Measurements from ENCODE around the gene SPTBN1.

Gene SPTBN1

GRCh38 chr2:54546923-54547720, 91.0 kb downstream of the SPTBN1 start:
- Mint-ChIP-seq H3K27ac (no peak overlapping the region), H3K4me3 (no peak overlapping the region), H3K27me3 (ENCODE audit: low read depth) (peaks cover 4% of the 10 kb centered on the region), H3K36me3 (ENCODE audit: low read depth) (no peaks in the 10 kb centered on the region), H3K4me1 (ENCODE audit: low read depth) (peaks cover 16% of the 10 kb centered on the region), H3K9me3 (no peaks in the 10 kb centered on the region)

GRCh38 chr2:54549430-54549829, 93.3 kb downstream of the SPTBN1 start:
- Mint-ChIP-seq H3K4me1 (ENCODE audit: low read depth) (peaks cover 30% of the 10 kb centered on the region), H3K27ac (no peak overlapping the region), H3K9me3 (no peaks in the 10 kb centered on the region), H3K36me3 (ENCODE audit: low read depth) (no peaks in the 10 kb centered on the region), H3K4me3 (no peak overlapping the region), H3K27me3 (ENCODE audit: low read depth) (peaks cover 4% of the 10 kb centered on the region)

GRCh38 chr2:54549917-54550518, 93.9 kb downstream of the SPTBN1 start:
- Mint-ChIP-seq H3K27ac (no peak overlapping the region), H3K9me3 (no peaks in the 10 kb centered on the region), H3K27me3 (ENCODE audit: low read depth) (peaks cover 4% of the 10 kb centered on the region), H3K4me3 (no peak overlapping the region), H3K36me3 (ENCODE audit: low read depth) (no peaks in the 10 kb centered on the region), H3K4me1 (ENCODE audit: low read depth) (peaks cover 31% of the 10 kb centered on the region)

- Mint-ChIP-seq H3K4me3 (no peak overlapping the region), H3K4me1 (ENCODE audit: low read depth) (peaks cover 37% of the 10 kb centered on the region), H3K9me3 (no peaks in the 10 kb centered on the region), H3K27ac (no peak overlapping the region), H3K36me3 (ENCODE audit: low read depth) (no peaks in the 10 kb centered on the region), H3K27me3 (ENCODE audit: low read depth) (peaks cover 4% of the 10 kb centered on the region)
Observed at GRCh38 chr2:54550547-54550946, 94.4 kb downstream of the SPTBN1 start.

- Mint-ChIP-seq H3K9me3 (no peaks in the 10 kb centered on the region), H3K27me3 (ENCODE audit: low read depth) (peaks cover 4% of the 10 kb centered on the region), H3K4me1 (ENCODE audit: low read depth) (peaks cover 38% of the 10 kb centered on the region), H3K27ac (no peak overlapping the region), H3K36me3 (ENCODE audit: low read depth) (no peaks in the 10 kb centered on the region), H3K4me3 (no peak overlapping the region)
Observed at GRCh38 chr2:54551123-54551756, 95.1 kb downstream of the SPTBN1 start.

- peaks cover 4% of the 10 kb centered on the region for H3K27me3 Mint-ChIP-seq (ENCODE audit: low read depth)
- no peaks in the 10 kb centered on the region for H3K36me3 Mint-ChIP-seq (ENCODE audit: low read depth)
- H3K9me3 Mint-ChIP-seq: no peaks in the 10 kb centered on the region
- H3K4me3 Mint-ChIP-seq: no peak overlapping the region
- no peak overlapping the region for H3K27ac Mint-ChIP-seq
- peaks cover 36% of the 10 kb centered on the region for H3K4me1 Mint-ChIP-seq (ENCODE audit: low read depth)
Observed at GRCh38 chr2:54553075-54553474, 96.9 kb downstream of the SPTBN1 start.

- Mint-ChIP-seq H3K4me3 (no peak overlapping the region), H3K9me3 (no peaks in the 10 kb centered on the region), H3K4me1 (ENCODE audit: low read depth) (peaks cover 36% of the 10 kb centered on the region), H3K27me3 (ENCODE audit: low read depth) (peaks cover 4% of the 10 kb centered on the region), H3K36me3 (ENCODE audit: low read depth) (no peaks in the 10 kb centered on the region), H3K27ac (peak overlapping the region; percentile 22)
Observed at GRCh38 chr2:54553775-54554174, 97.6 kb downstream of the SPTBN1 start.

GRCh38 chr2:54555318-54555837, 99.3 kb downstream of the SPTBN1 start:
- Mint-ChIP-seq H3K4me3 (no peak overlapping the region), H3K36me3 (ENCODE audit: low read depth) (peaks cover 8% of the 10 kb centered on the region), H3K4me1 (ENCODE audit: low read depth) (peaks cover 33% of the 10 kb centered on the region), H3K27me3 (ENCODE audit: low read depth) (no peaks in the 10 kb centered on the region), H3K9me3 (no peaks in the 10 kb centered on the region), H3K27ac (no peak overlapping the region)

GRCh38 chr2:54556621-54557121, 100.5 kb downstream of the SPTBN1 start:
- no peaks in the 10 kb centered on the region for H3K27me3 Mint-ChIP-seq (ENCODE audit: low read depth)
- no peaks in the 10 kb centered on the region for H3K9me3 Mint-ChIP-seq
- peaks cover 39% of the 10 kb centered on the region for H3K4me1 Mint-ChIP-seq (ENCODE audit: low read depth)
- H3K4me3 Mint-ChIP-seq: peak overlapping the region; percentile 81
- no peak overlapping the region for H3K27ac Mint-ChIP-seq
- peaks cover 14% of the 10 kb centered on the region for H3K36me3 Mint-ChIP-seq (ENCODE audit: low read depth)

- Mint-ChIP-seq H3K27ac (peak overlapping the region; percentile 82), H3K36me3 (ENCODE audit: low read depth) (peaks cover 19% of the 10 kb centered on the region), H3K9me3 (no peaks in the 10 kb centered on the region), H3K4me1 (ENCODE audit: low read depth) (peaks cover 42% of the 10 kb centered on the region), H3K27me3 (ENCODE audit: low read depth) (no peaks in the 10 kb centered on the region), H3K4me3 (peak overlapping the region; percentile 81)
Observed at GRCh38 chr2:54557211-54557600, 101.1 kb downstream of the SPTBN1 start.

GRCh38 chr2:54557601-54558187, 101.6 kb downstream of the SPTBN1 start:
- peaks cover 46% of the 10 kb centered on the region for H3K4me1 Mint-ChIP-seq (ENCODE audit: low read depth)
- H3K27ac Mint-ChIP-seq: peak overlapping the region; percentile 82
- no peaks in the 10 kb centered on the region for H3K27me3 Mint-ChIP-seq (ENCODE audit: low read depth)
- H3K9me3 Mint-ChIP-seq: no peaks in the 10 kb centered on the region
- peak overlapping the region; percentile 81 for H3K4me3 Mint-ChIP-seq
- H3K36me3 Mint-ChIP-seq (ENCODE audit: low read depth): peaks cover 21% of the 10 kb centered on the region

- H3K36me3 Mint-ChIP-seq (ENCODE audit: low read depth): peaks cover 24% of the 10 kb centered on the region
- H3K27ac Mint-ChIP-seq: peak overlapping the region; percentile 87
- no peaks in the 10 kb centered on the region for H3K27me3 Mint-ChIP-seq (ENCODE audit: low read depth)
- H3K4me3 Mint-ChIP-seq: peak overlapping the region; percentile 90
- H3K9me3 Mint-ChIP-seq: no peaks in the 10 kb centered on the region
- H3K4me1 Mint-ChIP-seq (ENCODE audit: low read depth): peaks cover 44% of the 10 kb centered on the region
Observed at GRCh38 chr2:54558188-54559005, 102.3 kb downstream of the SPTBN1 start.

- peak overlapping the region; percentile 87 for H3K27ac Mint-ChIP-seq
- H3K9me3 Mint-ChIP-seq: no peaks in the 10 kb centered on the region
- H3K4me3 Mint-ChIP-seq: peak overlapping the region; percentile 90
- H3K36me3 Mint-ChIP-seq (ENCODE audit: low read depth): peaks cover 24% of the 10 kb centered on the region
- peaks cover 42% of the 10 kb centered on the region for H3K4me1 Mint-ChIP-seq (ENCODE audit: low read depth)
- no peaks in the 10 kb centered on the region for H3K27me3 Mint-ChIP-seq (ENCODE audit: low read depth)
Observed at GRCh38 chr2:54559006-54559445, 102.9 kb downstream of the SPTBN1 start.

Measured in T-helper 1 cell treated with Interleukin-12 subunit alpha and Interleukin-12 subunit beta and Interleukin-4 antibody, amounts not matched to agents 30 μg/mL and 1 μg/mL, for 36 hours (primary cell).